Posterior cingulate gyrus (tissue), 11 donors: ENCODE data around the gene CARMIL1.
"Not testable (repeated sequence)": the region's sequence is repeated elsewhere in the genome, so short reads cannot be mapped to it uniquely, and the experiment has no call there.

Source experiments
- DNase-seq, 10 donors: peaks; one replicate each; pipeline versions ENCODE4 v3.0.0 to v3.0.0-alpha.2; 2020 to 2021; ENCODE audit warnings: mixed read lengths in 3 of 10
- intact Hi-C: fragments of 100-400 bp; cut with DNase I; formaldehyde crosslinking; loops from one replicate; pipeline ENCODE4 v1.15.1; 2023

CARMIL1 gene

GRCh38 chr6:25428758-25429317 lies 149.7 kb downstream of the CARMIL1 start:
- no peak for DNase-seq
- intact Hi-C loops = no loop called here

- intact Hi-C loops = no loop called here
- no peak for DNase-seq
Observed at GRCh38 chr6:25431306-25431974, 152.3 kb downstream of the CARMIL1 start.

GRCh38 chr6:25431975-25432307 lies 152.8 kb downstream of the CARMIL1 start:
- no peak for DNase-seq
- intact Hi-C loops = no loop called here

GRCh38 chr6:25434921-25435320 lies 155.7 kb downstream of the CARMIL1 start:
- no peak for DNase-seq
- intact Hi-C loops = no loop called here

GRCh38 chr6:25435416-25435985 lies 156.3 kb downstream of the CARMIL1 start:
- intact Hi-C loops = no loop called here
- no peak for DNase-seq

GRCh38 chr6:25436760-25437159 lies 157.6 kb downstream of the CARMIL1 start:
- intact Hi-C loops = no loop called here
- no peak for DNase-seq

- no peak for DNase-seq
- intact Hi-C loops = no loop called here
Observed at GRCh38 chr6:25439368-25439767, 160.2 kb downstream of the CARMIL1 start.

GRCh38 chr6:25441663-25442270 lies 162.6 kb downstream of the CARMIL1 start:
- intact Hi-C loops = no loop called here
- no peak for DNase-seq

- no peak for DNase-seq
- intact Hi-C loops = no loop called here
Observed at GRCh38 chr6:25442898-25443297, 163.7 kb downstream of the CARMIL1 start.

GRCh38 chr6:25444521-25444920 lies 165.3 kb downstream of the CARMIL1 start:
- intact Hi-C loops, DNase-seq: not testable (repeated sequence)

- DNase-seq = no peak
- intact Hi-C loops = no loop called here
Observed at GRCh38 chr6:25446830-25447569, 167.8 kb downstream of the CARMIL1 start.

GRCh38 chr6:25447570-25447929 lies 168.4 kb downstream of the CARMIL1 start:
- DNase-seq = no peak
- intact Hi-C loops = no loop called here

GRCh38 chr6:25448965-25449538 lies 169.9 kb downstream of the CARMIL1 start:
- intact Hi-C loops = no loop called here
- peak in 1 of 10 donors; percentile 55 for DNase-seq

- DNase-seq = peak in 2 of 10 donors; percentile 14 to 42
- intact Hi-C loops = no loop called here
Observed at GRCh38 chr6:25449774-25450173, 170.6 kb downstream of the CARMIL1 start.

GRCh38 chr6:25450469-25451198 lies 171.5 kb downstream of the CARMIL1 start:
- DNase-seq = no peak
- intact Hi-C loops = no loop called here

- intact Hi-C loops = no loop called here
- no peak for DNase-seq
Observed at GRCh38 chr6:25452031-25452430, 172.9 kb downstream of the CARMIL1 start.

GRCh38 chr6:25453288-25453687 lies 174.1 kb downstream of the CARMIL1 start:
- no peak for DNase-seq
- intact Hi-C loops = no loop called here

GRCh38 chr6:25454136-25454535 lies 175.0 kb downstream of the CARMIL1 start:
- intact Hi-C loops = no loop called here
- no peak for DNase-seq

GRCh38 chr6:25456249-25457040 lies 177.3 kb downstream of the CARMIL1 start:
- no peak for DNase-seq
- intact Hi-C loops = no loop called here
